Limb (tissue), 2 donors: Measurements from ENCODE around the gene GGCX.

ENCODE experiments used
- DNase-seq, 2 donors: peaks; one replicate each; pipeline ENCODE4 v3.0.0-alpha.2; 2016; ENCODE audit errors: extremely low spot score in 2 of 2

Gene GGCX

GRCh38 chr2:85541753-85542457, 19.4 kb downstream of the GGCX start:
- DNase-seq: no peak

DNA sequence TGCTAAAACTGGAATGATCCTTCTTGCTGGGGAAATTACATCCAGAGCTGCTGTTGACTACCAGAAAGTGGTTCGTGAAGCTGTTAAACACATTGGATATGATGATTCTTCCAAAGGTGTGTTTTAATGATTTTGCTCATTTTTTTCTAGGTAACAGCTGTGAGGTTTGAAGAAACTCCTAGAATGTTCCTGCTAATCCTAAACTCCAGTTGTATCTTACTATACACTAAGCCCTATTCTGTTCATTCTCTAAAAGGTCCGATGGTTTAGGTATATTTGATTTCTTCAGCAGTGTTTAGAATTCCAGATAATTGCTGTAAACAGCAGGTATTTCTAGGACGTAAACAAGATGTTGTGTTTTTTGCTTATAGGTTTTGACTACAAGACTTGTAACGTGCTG, 20.0 kb downstream of the GGCX start:
- no peak for DNase-seq

GRCh38 chr2:85540133-85540648, 21.1 kb downstream of the GGCX start:
- DNase-seq: no peak

- DNase-seq: peak; percentile 60 to 89
Measured at GRCh38 chr2:85539361-85540132, 21.7 kb downstream of the GGCX start.

DNA sequence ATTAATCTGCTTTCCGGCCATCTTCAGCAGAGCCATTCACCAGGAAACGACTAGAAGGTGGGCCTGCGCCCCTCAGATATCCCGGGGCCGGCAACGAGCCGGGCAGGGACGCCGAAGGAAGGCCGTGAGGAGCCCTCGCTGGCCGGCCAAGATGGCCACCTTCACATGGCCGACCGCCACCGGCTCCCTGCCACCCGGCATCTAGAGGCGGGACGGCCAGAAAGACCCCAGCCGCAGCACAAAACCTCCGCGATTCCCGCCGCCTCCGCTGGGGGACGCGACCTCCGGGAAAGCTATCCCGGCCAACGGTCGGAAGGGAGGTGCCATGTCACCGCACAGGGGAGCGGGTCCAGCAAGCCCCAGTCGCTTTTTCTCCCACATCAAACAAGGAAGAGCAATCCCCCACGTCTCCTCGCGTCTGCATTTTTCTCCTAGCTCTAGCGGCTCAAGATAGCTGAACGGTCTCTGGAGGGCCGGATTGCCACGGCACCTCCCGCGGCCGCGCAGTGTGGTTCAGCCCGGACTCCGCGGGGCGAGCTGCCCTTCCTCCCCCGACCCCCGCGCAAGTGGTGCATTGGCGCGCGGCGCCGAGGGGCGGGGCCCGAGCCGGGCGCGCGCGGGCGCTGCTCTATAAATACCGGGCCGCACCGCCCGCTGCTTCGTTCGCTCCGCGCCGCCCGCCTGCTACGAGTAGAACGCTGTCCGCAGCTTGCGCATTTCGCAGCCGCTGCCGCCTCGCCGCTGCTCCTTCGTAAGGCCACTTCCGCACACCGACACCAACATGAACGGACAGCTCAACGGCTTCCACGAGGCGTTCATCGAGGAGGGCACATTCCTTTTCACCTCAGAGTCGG, 22.6 kb downstream of the GGCX start, which contains the start of gene MAT2A:
MAT2A (plus strand) TSS at position 662 of the 854 bp plus-strand sequence; CDS start at position 782, 120 bp downstream.
- peak; percentile 93 to 99 for DNase-seq

- peak; percentile 29 to 80 for DNase-seq
Measured at GRCh38 chr2:85537600-85538506, 23.4 kb downstream of the GGCX start.

GRCh38 chr2:85536479-85536878, 24.8 kb downstream of the GGCX start:
- no peak for DNase-seq

DNA sequence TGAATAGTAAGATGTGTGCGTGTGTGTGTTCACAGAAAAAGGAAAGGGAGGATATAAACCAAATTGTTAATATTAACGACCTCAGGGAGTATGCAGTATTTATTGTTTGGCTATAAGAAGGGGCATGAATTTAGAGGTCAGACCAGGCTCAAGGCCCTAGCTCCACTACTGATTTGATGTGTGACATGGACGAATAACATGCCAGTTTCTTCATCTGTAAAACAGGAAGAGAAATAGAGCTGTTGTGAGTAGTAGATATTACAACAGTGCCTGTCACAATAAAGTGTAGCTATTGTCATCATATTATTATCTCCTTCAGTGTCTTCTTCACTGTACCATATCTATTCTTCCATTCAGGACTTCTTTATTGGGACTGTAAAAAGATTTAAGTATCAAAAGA, 26.4 kb downstream of the GGCX start:
- no peak for DNase-seq

- DNase-seq: no peak
Measured at GRCh38 chr2:85534099-85534498, 27.2 kb downstream of the GGCX start.

DNA sequence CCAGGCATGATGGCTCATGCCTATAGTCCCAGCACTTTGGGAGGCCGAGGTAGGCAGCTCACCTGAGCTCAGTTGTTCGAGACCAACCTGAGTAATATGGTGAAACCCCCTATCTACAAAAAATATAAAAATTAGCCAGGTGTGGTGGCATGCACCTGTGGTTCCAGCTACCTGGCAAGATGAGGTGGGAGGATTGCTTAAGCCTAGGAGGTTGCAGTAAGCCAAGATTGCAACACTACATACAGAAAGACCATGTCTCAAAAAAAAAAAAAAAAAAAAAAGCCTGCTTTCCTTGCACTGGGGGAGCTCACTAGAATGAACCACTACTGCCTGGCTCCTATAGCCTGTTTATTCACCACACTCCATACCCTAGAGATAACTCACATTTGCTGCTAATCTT, 29.7 kb downstream of the GGCX start:
- DNase-seq: no peak

DNA sequence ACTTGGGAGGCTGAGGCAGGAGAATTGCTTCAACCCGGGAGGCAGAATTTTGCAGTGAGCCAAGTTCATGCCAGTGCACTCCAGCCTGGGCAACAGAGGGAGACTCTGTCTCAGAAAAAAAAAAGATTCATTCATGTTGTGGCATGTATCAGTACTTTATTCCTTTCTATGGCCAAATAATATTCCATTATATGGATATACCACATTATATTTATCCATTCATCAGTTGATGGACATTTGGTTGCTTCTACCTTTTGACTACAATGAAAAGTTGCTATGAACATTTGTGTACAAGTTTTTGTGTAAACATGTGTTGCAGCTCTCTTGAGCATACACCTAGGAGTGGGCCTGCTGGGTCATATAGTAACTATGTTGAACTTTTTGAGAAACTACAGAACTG, 31.5 kb downstream of the GGCX start:
- DNase-seq: no peak

DNA sequence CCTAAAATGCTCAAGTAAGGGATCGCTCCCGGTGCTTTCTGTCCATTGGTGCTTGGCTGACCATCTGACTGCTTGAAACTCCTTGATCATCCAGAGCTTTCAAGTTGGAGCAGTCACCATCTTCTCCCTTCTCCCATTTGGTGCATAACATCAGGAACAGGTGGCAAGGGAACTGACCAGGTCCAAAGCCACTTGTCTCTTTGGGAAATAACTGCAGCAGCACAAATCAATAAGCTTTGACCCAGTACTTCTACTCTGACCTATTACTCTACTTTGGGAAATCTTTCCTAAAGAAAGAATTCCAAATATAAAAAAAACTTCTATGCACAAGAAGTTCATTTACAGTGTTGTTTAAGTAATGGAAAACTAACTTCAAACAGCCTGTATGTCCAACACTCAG, 32.9 kb downstream of the GGCX start:
- no peak for DNase-seq

GRCh38 chr2:85527787-85528186, 33.5 kb downstream of the GGCX start:
- no peak for DNase-seq

GRCh38 chr2:85525567-85525966, 35.7 kb downstream of the GGCX start:
- DNase-seq: no peak

DNA sequence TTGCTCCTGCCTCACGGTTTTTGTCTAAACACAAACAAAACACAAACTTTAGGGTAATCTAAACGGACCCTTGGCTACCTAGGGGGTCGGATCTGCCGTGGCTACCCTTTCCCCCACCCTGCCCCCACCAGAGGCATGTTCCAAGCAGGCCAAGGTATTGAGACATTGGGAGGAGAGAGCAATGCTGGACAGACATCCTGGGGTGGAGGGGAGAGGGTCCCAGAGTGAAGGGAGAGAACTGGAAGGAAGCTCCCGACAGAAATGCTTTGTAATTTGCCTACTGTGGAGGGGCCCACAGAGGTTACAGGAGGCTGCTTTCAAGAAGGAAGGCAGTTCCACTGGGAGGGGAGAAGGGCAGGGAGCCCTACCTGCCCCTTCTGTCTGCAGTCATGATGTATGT, 36.3 kb downstream of the GGCX start:
- no peak for DNase-seq

DNA sequence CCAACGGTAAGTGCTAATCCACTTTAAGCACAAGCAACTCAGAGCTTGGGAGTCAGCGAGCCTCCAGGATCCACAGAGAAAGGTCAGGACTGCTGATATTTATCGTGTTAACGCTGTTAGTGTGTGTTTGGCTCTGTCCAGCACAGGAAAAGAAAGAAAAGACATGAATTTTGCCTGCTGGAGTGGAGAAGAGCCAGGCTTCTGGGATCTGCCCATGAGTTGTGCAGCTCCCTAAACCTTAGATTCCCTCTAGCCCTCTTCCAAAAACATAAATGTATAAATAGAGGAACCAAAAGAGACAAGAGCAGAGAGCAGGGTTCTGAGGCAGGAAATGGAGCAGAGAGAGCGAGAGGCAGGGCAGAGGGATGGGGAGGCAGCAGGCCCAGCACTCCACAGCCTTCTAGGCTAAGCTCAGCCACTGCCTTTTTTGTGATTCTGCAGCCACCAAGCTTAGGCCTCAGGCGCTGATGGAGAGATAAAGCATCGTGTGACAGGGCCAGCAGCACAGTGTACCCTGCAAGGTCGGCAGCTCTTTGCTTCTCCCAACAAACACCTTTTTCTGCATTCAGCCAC, 36.9 kb downstream of the GGCX start:
- DNase-seq: no peak

DNA sequence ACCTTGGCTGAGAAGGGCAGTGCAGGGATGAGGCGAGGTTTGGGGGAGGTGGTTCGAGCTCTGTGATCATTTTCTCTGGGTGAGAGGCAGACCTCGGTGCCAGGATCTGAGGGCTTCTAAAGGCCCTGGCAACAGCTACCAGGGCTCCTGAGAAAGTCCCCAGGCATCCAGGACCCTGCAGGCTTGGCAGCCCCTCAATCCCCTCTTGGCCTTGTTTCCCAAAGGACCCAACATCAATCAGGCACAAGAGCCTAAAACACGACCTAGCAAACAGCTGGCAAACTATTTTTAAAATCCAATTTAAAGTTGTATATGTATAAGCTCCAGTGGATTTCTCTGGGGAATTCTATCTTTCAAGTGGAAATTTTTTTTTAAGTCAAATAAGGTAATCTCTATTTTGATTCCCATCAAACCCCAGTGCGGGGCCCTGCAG, 37.4 kb downstream of the GGCX start:
- no peak for DNase-seq

DNA sequence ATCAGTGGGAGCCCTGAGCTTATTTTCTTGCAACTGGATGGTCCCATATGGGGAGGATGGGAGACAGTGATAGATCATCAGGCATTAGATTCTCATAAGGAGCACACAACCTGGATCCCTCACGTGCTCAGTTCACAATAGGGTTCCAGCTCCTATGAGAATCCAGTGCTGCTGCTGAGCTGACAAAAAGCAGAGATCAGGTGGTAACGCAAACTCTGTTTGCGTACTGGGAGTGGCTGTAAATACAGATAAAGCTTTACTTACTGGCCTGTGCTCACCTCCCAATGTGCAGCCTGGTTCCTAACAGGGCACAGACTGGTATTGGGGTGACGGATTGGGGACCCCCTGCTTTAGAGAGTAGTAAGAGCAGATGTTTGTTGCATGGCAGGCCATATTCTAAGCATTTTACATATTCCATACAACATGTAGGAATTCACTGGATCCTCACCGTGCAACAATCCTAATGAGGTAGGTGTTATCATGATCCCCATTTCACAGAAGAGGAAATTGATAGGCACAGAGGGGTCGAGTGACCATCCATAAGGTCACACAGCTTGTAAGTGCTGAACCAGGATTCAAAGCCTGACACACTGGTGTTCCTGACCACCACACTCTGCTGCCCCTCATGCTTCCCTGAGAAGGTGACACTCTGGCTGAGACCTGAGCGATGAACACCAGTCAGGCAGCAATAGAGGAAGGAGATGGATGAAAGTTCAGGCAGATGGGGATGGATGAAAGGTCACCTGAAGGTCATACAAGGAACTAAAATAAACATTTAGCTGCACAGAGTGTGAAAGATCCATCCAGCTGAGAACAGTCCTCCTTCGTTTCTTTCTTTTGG, 38.0 kb downstream of the GGCX start:
- no peak for DNase-seq

GRCh38 chr2:85522090-85522647, 39.1 kb downstream of the GGCX start:
- no peak for DNase-seq
